Stimulated activated CD4-positive, alpha-beta T cell treated with anti-CD3 and anti-CD28 coated beads, TNF-alpha, amount 100 ng/mL, for 4 hours (primary cell): Measurements from ENCODE around the gene SEPTIN1.
"Not testable (repeated sequence)": the region's sequence is repeated elsewhere in the genome, so short reads cannot be mapped to it uniquely, and the experiment has no call there.

Source experiments
- DNase-seq, 3 experiments: peaks; one replicate each; pipeline ENCODE4 v3.0.0-alpha.2; 2020; ENCODE audit warnings: low read depth in 3 of 3

SEPTIN1 gene

GRCh38 chr16:30401768-30402425, 19.5 kb upstream of the SEPTIN1 start:
- DNase-seq = no peak

- no peak for DNase-seq
Measured at GRCh38 chr16:30399435-30400186, 17.2 kb upstream of the SEPTIN1 start.

DNA sequence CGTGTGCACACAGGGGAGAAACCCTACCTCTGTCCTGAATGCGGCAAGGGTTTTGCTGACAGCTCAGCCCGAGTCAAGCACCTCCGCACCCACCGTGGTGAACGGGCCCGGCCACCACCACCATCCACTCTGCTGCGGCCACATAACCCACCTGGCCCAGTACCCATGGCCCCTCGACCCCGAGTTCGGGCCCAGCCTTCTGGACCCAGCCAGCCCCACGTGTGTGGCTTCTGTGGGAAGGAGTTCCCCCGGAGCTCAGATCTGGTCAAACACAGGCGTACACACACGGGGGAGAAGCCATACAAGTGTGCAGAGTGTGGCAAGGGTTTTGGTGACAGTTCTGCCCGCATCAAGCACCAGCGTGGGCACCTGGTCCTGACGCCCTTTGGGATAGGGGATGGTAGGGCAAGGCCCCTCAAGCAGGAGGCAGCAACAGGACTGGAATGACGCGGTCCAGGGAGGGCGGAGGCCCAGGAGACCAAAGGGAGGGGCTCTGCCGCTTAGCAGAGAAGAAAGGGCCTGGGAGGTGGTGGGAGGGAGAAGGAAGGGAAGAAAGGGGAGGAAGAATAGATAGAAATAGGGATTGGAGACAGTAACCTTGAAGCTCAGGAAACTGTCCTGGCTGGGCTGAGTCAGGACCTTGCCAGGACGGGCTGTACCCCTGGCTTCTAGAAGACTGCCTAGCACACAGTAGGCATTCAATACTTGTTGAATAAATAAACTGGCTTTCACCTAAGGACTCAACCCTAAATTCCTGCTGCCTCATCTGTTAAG, 16.5 kb upstream of the SEPTIN1 start:
- no peak for DNase-seq

GRCh38 chr16:30397776-30398660, 15.7 kb upstream of the SEPTIN1 start:
- no peak for DNase-seq

GRCh38 chr16:30397056-30397455, 14.7 kb upstream of the SEPTIN1 start:
- DNase-seq = no peak

DNA sequence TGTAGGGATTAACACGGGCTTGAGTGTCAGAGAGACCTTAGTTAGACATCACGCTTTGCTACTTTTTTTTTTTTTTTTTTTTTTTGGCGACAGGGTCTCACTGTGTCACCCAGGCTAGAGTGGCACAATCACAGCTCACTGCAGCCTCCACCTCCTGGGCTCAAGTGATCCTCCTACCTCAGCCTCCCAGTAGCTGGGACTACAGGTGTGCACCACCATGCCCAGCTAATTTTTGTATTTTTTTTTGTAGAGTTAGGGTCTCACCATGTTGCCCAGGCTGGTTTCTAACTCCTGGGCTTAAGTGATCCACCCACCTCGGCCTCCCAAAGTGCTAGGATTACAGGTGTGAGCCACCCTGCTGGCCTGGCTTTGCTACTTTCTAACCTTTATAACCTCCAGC, 14.3 kb upstream of the SEPTIN1 start:
- DNase-seq = not testable (repeated sequence)

DNA sequence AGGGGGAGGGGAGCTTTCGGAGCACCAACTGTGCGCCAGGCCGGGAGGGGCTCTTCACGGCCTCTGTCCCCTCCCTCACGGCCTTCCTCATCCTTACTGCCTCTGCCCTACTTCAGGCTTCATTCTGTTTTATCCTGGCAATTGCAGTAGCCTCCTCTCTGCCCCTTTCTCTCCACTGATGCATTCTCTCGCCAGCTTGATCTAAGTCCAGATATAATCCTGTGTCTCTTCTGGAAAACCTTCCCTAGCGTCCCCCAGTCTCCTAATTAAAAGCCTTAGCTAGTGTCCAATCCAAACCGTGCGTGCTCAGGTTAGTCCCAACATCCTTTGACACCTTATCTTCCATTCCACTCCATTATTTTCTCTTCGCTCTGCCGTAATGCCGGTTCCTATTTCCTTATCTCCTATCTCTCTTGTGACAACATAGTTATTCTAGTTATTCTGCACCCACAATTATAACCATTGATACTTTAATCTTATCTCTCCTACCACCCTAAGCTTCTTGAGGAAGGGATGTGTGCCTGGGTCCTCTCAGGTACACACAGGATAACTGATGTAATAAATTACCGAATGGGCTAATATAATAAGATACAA, 13.7 kb upstream of the SEPTIN1 start:
- DNase-seq = no peak

- DNase-seq = peak in 1 of 3 experiments; percentile 59
Measured at GRCh38 chr16:30395155-30395991, 13.0 kb upstream of the SEPTIN1 start, which contains the start of gene ZNF48. ZNF48 (plus strand) TSS chr16:30395420; CDS start chr16:30395795, 375 bp downstream.

DNA sequence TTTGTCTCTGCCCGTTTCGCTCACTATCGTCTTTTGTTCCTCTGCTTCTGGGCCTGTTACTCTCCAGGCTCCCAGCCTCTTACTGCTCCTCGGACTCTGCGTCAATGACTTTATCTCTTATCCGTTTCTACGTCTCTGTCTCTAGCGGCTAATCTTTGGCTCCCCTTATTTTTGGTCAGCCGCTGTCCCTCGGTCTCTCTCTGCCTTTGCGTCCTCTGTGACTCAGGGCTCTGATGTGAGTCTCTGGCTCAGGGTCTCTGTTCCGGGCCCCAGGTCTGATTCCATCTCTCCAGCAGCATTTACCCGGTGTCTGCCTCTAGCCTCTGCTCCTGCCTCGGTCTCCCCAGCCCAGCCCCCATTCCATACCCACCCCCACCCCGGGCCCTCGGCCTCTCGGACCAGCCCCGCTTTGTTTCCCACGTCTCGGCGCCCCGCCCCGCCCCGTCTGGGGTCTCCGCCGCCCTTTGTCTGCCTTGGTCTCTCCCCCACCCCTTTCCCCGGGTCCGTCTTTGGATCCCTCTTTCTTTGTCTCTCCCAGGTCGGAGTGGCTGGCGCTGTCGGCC, 12.3 kb upstream of the SEPTIN1 start:
- no peak for DNase-seq

DNA sequence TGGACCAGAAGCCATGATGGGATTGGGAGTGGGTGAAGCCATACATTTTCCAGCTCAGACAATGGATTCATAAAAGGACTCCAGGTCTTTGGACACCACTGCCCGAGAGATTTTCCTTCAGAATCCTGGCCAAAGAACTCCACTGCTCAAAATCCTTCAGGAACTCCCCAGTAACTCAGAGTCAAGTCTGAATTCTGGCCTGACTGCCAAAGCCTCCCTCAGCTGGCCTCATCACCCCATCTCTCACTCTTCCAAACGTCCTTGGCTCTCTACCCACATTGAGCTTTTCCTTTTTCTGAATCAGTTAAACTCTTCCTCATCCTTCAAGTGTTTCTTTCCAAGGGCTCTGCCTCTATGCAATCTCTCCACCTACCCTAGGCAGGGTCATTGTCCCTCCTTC, 1.2 kb upstream of the SEPTIN1 start:
- no peak for DNase-seq

- DNase-seq = no peak
Measured at GRCh38 chr16:30381291-30382041, 895 bp downstream of the SEPTIN1 start.

DNA sequence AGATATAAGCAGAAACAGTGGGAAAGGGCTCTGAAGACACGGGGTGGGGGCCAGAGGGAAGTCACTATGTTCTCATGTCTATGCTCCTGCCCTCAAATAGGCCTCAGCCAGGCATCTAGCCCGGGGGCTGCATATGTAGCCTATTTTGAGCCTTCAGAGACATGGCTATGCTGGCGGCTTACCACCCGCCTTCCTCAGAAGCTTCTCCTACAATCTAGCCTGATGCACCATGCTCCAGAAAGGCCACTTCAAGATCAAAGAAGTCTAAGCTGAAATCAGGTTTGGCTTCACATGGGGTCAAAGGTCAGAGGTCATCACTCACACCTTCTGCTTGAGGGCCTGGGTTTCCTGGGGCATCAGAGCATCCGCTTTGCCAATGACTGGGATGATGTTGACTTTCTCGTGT, 1.6 kb downstream of the SEPTIN1 start:
- DNase-seq = no peak

- DNase-seq = no peak
Measured at GRCh38 chr16:30380072-30380802, 2.1 kb downstream of the SEPTIN1 start.

GRCh38 chr16:30379158-30379783, 3.1 kb downstream of the SEPTIN1 start:
- no peak for DNase-seq

DNA sequence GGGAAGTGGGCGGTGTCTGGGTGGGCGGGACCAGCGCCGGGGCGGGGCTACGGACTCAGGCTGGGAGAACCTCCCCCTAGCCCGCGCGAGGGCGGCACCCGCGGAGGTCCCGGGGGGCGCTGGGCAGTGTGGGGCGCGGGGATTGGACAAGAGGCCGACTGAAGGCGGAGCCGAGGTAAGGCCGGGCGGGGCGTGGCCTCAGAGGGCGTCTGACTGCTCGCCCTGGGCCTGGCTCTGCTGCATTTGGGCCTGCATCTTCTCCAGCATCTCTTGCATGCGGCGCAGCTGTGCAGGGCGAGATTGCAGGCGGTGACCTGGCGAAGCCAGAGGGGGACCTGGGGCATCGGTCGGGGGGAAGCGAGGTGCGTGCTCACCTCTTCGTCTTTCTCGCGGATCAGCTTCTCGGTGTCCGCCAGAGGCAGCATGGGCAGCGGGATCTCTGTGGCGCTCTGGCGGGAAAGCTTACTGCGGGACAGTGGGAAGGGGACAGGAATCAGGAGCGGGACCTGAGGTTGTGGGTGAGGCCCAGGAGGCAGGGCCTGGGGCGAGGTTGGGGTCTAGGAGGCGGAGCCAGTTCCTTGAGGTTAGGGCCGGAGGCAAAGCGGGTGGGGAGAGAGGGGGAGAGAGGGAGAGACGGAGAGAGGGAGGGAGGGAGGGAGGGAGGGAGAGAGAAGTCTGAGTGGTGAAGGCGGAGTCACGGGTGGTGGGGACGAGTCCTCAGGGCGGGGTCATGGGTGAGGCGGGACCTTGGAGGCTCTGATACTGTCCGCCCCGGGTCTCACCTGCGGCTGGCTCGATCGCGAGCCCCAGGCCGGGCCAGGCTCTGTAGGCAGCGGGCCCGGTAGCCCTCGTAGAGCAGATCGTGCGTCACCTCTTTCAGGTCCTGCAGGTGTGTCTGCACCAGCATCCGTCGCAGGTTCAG, 3.9 kb downstream of the SEPTIN1 start:
- peak; percentile 98 to 99 (median 98) for DNase-seq

DNA sequence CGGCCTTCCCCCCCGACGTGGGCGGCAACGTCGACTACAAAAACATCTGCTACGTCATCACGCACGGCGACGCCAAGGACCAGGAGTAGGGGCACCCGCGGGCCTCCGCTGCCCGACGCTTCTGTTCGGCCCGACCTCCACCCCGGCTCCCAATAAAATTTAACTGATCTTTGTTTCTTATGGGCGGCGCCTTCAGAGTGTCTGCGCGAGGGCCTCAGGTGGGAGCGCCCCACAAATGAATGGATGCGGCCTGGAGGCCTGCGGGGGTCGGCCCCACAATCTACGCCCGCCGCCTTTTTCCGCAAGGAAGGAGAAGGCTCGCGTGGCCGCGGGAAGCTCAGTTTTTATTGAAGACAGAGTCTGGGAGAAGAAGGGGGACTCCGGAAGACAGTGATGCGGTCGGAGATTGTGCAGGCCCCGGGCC, 4.5 kb downstream of the SEPTIN1 start:
- peak; percentile 75 to 86 (median 82) for DNase-seq
